Ishikawa (cell line): ENCODE results near the gene NRCAM.

ENCODE experiments used
- CEBPB ChIP-seq: IDR thresholded peaks from 2 replicates; pipeline ENCODE4 v1.6.1; 2012
- CREB1 ChIP-seq: IDR thresholded peaks from 2 replicates; pipeline ENCODE4 v1.6.1; 2012; ENCODE audit warnings: low read depth
- EGR1 ChIP-seq: IDR thresholded peaks from 2 replicates; pipeline ENCODE4 v1.6.1; 2012
- EP300 ChIP-seq: IDR thresholded peaks from 2 replicates; pipeline ENCODE4 v1.6.1; 2012; ENCODE audit warnings: borderline replicate concordance
- FOXM1 ChIP-seq: IDR thresholded peaks from 2 replicates; pipeline ENCODE4 v1.6.1; 2012; ENCODE audit warnings: low read depth, borderline replicate concordance
- NFIC ChIP-seq: IDR thresholded peaks from 2 replicates; pipeline ENCODE4 v1.6.1; 2012
- RAD21 ChIP-seq: IDR thresholded peaks from 2 replicates; pipeline ENCODE4 v1.6.1; 2012; ENCODE audit warnings: low read depth
- TAF1 ChIP-seq: IDR thresholded peaks from 2 replicates; pipeline ENCODE4 v1.6.1; 2012; ENCODE audit warnings: low read depth, mild to moderate bottlenecking
- TCF12 ChIP-seq: IDR thresholded peaks from 2 replicates; pipeline ENCODE4 v1.6.1; 2012; ENCODE audit warnings: low read depth
- YY1 ChIP-seq: IDR thresholded peaks from 2 replicates; pipeline ENCODE4 v1.6.1; 2012; ENCODE audit warnings: low read depth
- ZBTB7A ChIP-seq: IDR thresholded peaks from 2 replicates; pipeline ENCODE4 v1.6.1; 2012; ENCODE audit warnings: low read depth
- TF ChIP-seq, protein P1 (sequence below): IDR thresholded peaks from 2 replicates; pipeline ENCODE4 v1.6.1; 2012
- TF ChIP-seq, protein P2 (sequence below): IDR thresholded peaks from 2 replicates; pipeline ENCODE4 v1.6.1; 2012
- TF ChIP-seq, protein P3 (sequence below): IDR thresholded peaks from 2 replicates; pipeline ENCODE4 v1.6.1; 2012; ENCODE audit warnings: low read depth, mild to moderate bottlenecking

DNA sequence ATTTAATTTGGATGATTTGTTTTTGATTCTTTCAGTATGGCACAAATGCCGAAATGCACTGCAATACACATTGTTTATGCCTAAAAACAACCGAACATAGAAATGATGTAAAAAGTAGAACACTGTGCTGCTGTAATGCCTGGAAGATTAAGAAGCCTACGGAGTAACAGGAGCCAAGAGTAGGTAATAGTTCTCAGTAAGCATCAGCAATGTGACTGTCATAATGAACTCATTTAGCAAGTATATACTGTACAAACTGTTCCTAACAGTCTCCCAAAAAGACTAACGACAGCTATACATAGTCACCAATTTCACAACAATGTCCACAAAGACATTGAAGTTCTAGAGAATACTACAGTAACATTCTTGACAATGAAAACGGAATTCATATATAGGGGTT, 307.1 kb downstream of the NRCAM start:
- TF ChIP-seq, protein P1, sequence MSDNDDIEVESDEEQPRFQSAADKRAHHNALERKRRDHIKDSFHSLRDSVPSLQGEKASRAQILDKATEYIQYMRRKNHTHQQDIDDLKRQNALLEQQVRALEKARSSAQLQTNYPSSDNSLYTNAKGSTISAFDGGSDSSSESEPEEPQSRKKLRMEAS, result no peak
- no peak for TF ChIP-seq ZBTB7A
- TF ChIP-seq YY1, result no peak
- no peak for TF ChIP-seq RAD21
- TF ChIP-seq EP300, result no peak
- no peak for TF ChIP-seq CREB1
- no peak for TF ChIP-seq TAF1
- TF ChIP-seq CEBPB, result no peak
- TF ChIP-seq EGR1, result no peak
- TF ChIP-seq FOXM1, result no peak
- TF ChIP-seq, protein P2, sequence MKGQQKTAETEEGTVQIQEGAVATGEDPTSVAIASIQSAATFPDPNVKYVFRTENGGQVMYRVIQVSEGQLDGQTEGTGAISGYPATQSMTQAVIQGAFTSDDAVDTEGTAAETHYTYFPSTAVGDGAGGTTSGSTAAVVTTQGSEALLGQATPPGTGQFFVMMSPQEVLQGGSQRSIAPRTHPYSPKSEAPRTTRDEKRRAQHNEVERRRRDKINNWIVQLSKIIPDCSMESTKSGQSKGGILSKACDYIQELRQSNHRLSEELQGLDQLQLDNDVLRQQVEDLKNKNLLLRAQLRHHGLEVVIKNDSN, result no peak
- no peak for TF ChIP-seq NFIC
- TF ChIP-seq, protein P3, sequence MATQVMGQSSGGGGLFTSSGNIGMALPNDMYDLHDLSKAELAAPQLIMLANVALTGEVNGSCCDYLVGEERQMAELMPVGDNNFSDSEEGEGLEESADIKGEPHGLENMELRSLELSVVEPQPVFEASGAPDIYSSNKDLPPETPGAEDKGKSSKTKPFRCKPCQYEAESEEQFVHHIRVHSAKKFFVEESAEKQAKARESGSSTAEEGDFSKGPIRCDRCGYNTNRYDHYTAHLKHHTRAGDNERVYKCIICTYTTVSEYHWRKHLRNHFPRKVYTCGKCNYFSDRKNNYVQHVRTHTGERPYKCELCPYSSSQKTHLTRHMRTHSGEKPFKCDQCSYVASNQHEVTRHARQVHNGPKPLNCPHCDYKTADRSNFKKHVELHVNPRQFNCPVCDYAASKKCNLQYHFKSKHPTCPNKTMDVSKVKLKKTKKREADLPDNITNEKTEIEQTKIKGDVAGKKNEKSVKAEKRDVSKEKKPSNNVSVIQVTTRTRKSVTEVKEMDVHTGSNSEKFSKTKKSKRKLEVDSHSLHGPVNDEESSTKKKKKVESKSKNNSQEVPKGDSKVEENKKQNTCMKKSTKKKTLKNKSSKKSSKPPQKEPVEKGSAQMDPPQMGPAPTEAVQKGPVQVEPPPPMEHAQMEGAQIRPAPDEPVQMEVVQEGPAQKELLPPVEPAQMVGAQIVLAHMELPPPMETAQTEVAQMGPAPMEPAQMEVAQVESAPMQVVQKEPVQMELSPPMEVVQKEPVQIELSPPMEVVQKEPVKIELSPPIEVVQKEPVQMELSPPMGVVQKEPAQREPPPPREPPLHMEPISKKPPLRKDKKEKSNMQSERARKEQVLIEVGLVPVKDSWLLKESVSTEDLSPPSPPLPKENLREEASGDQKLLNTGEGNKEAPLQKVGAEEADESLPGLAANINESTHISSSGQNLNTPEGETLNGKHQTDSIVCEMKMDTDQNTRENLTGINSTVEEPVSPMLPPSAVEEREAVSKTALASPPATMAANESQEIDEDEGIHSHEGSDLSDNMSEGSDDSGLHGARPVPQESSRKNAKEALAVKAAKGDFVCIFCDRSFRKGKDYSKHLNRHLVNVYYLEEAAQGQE, result no peak
- TF ChIP-seq TCF12, result no peak
